Left lung (tissue), 10 donors: Measurements from ENCODE around the gene KIAA1217. TPM values are rescaled to one million over a fixed set of nuclear protein-coding genes. Genes with fewer than 3 reads are reported as not detected.

Experiments used
- ATAC-seq: fragments of 200-7000 bp; cut with Tn5 transposase; one replicate; pipeline ENCODE4 v1.9.1; 2020; ENCODE audit warnings: moderate library complexity
- DNase-seq, 4 donors: peaks; one replicate each; pipeline ENCODE4 v3.0.0-alpha.2; 2013 to 2020
- H3K27ac ChIP-seq, 2 donors: fragments of 200-600 bp; sonication (generic) in 1 of 2; one replicate each; pipeline versions ENCODE4 v1.5.0 to v1.8.0; 2020 to 2021
- H3K27me3 ChIP-seq, 2 donors: fragments of 200-600 bp; sonication (generic) in 1 of 2; one replicate each; pipeline versions ENCODE4 v1.5.0 to v1.8.0; 2020 to 2021
- H3K36me3 ChIP-seq, 2 donors: fragments of 200-600 bp; sonication (generic) in 1 of 2; one replicate each; pipeline versions ENCODE4 v1.5.0 to v1.8.0; 2020 to 2021
- H3K4me1 ChIP-seq, 2 donors: fragments of 200-600 bp; one replicate each; pipeline ENCODE4 v1.8.0; 2021
- H3K4me3 ChIP-seq, 2 donors: fragments of 200-600 bp; sonication (generic) in 1 of 2; one replicate each; pipeline versions ENCODE4 v1.5.0 to v1.8.0; 2020 to 2021; ENCODE audit warnings: mild to moderate bottlenecking in 1 of 2
- H3K9me3 ChIP-seq, 2 donors: fragments of 200-600 bp; sonication (generic) in 1 of 2; one replicate each; pipeline versions ENCODE4 v1.5.0 to v1.8.0; 2020 to 2021
- CTCF ChIP-seq, 2 donors: fragments of 200-600 bp; sonication (generic) in 1 of 2; IDR thresholded peaks; one replicate each; pipeline versions ENCODE4 v1.5.0 to v1.8.0; 2021; ENCODE audit warnings: antibody characterized with exemption in 2 of 2
- intact Hi-C, 2 donors: fragments of 100-400 bp; cut with DNase I; formaldehyde crosslinking; loops; one replicate each; pipeline versions ENCODE4 v1.11.2 to v1.14.2; 2022
- polyA plus RNA-seq, 6 donors: library from polyadenylated mRNA; unstranded; fragments of 120-200 nt; gene quantifications; one replicate each; pipeline ENCODE4 v1.2.1, GENCODE V29; 2013; ENCODE audit not compliant: insufficient read length in 6 of 6
- total RNA-seq, 2 donors: library from RNA; stranded (reverse); fragmentation: NEBNext Ultra II Directional; extraction: Animal tissue kit (Norgen Biotek cat#: 25700); gene quantifications; one replicate each; pipeline ENCODE4 v1.2.1, GENCODE V29; 2021
- donor health status: DM: no; HTN: yes; CAD: no.
- donor health status: DM: no; HTN: no; CAD: no.

The KIAA1217 gene
- total and polyA plus RNA-seq, 8 donors = 28.3 to 69.1 (median 60.4) TPM

- no peak overlapping the region for H3K27ac ChIP-seq
- intact Hi-C loops = no loop called here
Observed at GRCh38 chr10:24468281-24468751, 259.4 kb downstream of the KIAA1217 start.

GRCh38 chr10:24469993-24470392 lies 261.1 kb downstream of the KIAA1217 start:
- H3K4me1 ChIP-seq = peaks cover 0 to 6% of the 10 kb centered on the region in 2 donors
- intact Hi-C loops = no loop called here
- ATAC-seq = no peak
- no peak for DNase-seq
- H3K27me3 ChIP-seq = no peaks in the 10 kb centered on the region
- H3K9me3 ChIP-seq = no peaks in the 10 kb centered on the region
- H3K4me3 ChIP-seq = no peak overlapping the region
- TF ChIP-seq CTCF (IDR thresholded peaks at IDR 0.05) = no peak
- peaks cover 0 to 11% of the 10 kb centered on the region in 2 donors for H3K36me3 ChIP-seq
- H3K27ac ChIP-seq = no peak overlapping the region

More at GRCh38 chr10:24468281-24468751, 259.4 kb downstream of the KIAA1217 start:
- no peak for TF ChIP-seq CTCF (IDR thresholded peaks at IDR 0.05)
- ATAC-seq = no peak
- Histone ChIP-seq H3K4me3 (peak overlapping the region in 1 of 2 donors; percentile 30), H3K4me1 (peaks cover 0 to 20% of the 10 kb centered on the region in 2 donors), H3K36me3 (peaks cover 0 to under 1% of the 10 kb centered on the region in 2 donors), H3K9me3 (no peaks in the 10 kb centered on the region), H3K27me3 (no peaks in the 10 kb centered on the region)
- no peak for DNase-seq

GRCh38 chr10:24475598-24475997 lies 266.7 kb downstream of the KIAA1217 start:
- H3K27me3 ChIP-seq = no peaks in the 10 kb centered on the region
- intact Hi-C loops = no loop called here
- DNase-seq (no peak), ATAC-seq (no peak)
- no peak overlapping the region for H3K27ac ChIP-seq
- no peak for TF ChIP-seq CTCF (IDR thresholded peaks at IDR 0.05)
- H3K4me1 ChIP-seq = no peaks in the 10 kb centered on the region
- H3K36me3 ChIP-seq = peaks cover 0 to 11% of the 10 kb centered on the region in 2 donors
- H3K9me3 ChIP-seq = no peaks in the 10 kb centered on the region
- H3K4me3 ChIP-seq = no peak overlapping the region

- no peak for TF ChIP-seq CTCF (IDR thresholded peaks at IDR 0.05)
- DNase-seq (no peak), ATAC-seq (no peak)
- H3K4me3 ChIP-seq = no peak overlapping the region
- H3K27ac ChIP-seq = no peak overlapping the region
- H3K4me1 ChIP-seq = peaks cover 0 to 4% of the 10 kb centered on the region in 2 donors
- intact Hi-C loops = no loop called here
- no peaks in the 10 kb centered on the region for H3K9me3 ChIP-seq
- H3K36me3 ChIP-seq = peaks cover 0 to 11% of the 10 kb centered on the region in 2 donors
- no peaks in the 10 kb centered on the region for H3K27me3 ChIP-seq
Observed at GRCh38 chr10:24476913-24477701, 268.2 kb downstream of the KIAA1217 start.

GRCh38 chr10:24477915-24478314 lies 269.0 kb downstream of the KIAA1217 start:
- peak; percentile 64 for ATAC-seq
- no peak for DNase-seq
- no peak for TF ChIP-seq CTCF (IDR thresholded peaks at IDR 0.05)
- H3K36me3 ChIP-seq = peaks cover 0 to 11% of the 10 kb centered on the region in 2 donors
- H3K27me3 ChIP-seq = no peaks in the 10 kb centered on the region
- no peaks in the 10 kb centered on the region for H3K9me3 ChIP-seq
- H3K27ac ChIP-seq = no peak overlapping the region
- intact Hi-C loops = no loop called here
- no peak overlapping the region for H3K4me3 ChIP-seq
- H3K4me1 ChIP-seq = peaks cover 0 to 4% of the 10 kb centered on the region in 2 donors
